SJSA1 (cell line): ENCODE measurements around the gene OR13A1. TPM values are rescaled to one million over a fixed set of nuclear protein-coding genes. Genes with fewer than 3 reads are reported as not detected.
"Not testable (repeated sequence)": the region's sequence is repeated elsewhere in the genome, so short reads cannot be mapped to it uniquely, and the experiment has no call there.

Source experiments
- DNase-seq, 2 experiments: peaks; one replicate each; pipeline ENCODE4 v3.0.0-alpha.2; 2015 to 2020; ENCODE audit warnings: low spot score in 2 of 2, low read depth in 1 of 2
- H3K27ac ChIP-seq: fragments of 250-450 bp; sonication (Bioruptor Pico); 2 replicates; pipeline ENCODE4 v1.5.1; 2020; ENCODE audit warnings: mild to moderate bottlenecking, moderate library complexity
- H3K27me3 ChIP-seq: fragments of 250-450 bp; sonication (Bioruptor Pico); replicated peaks from 2 replicates; pipeline ENCODE4 v1.5.1; 2020; ENCODE audit warnings: mild to moderate bottlenecking, moderate library complexity
- H3K36me3 ChIP-seq: fragments of 250-450 bp; sonication (Bioruptor Pico); 2 replicates; pipeline ENCODE4 v1.5.1; 2020; ENCODE audit warnings: mild to moderate bottlenecking
- H3K4me1 ChIP-seq: fragments of 250-450 bp; sonication (Bioruptor Pico); replicated peaks from 2 replicates; pipeline ENCODE4 v1.6.1; 2021; ENCODE audit warnings: mild to moderate bottlenecking
- H3K4me3 ChIP-seq: fragments of 250-450 bp; sonication (Bioruptor Pico); 2 replicates; pipeline ENCODE4 v1.5.1; 2020; ENCODE audit warnings: mild to moderate bottlenecking
- H3K9me3 ChIP-seq: fragments of 250-450 bp; sonication (Bioruptor Pico); replicated peaks from 2 replicates; pipeline ENCODE4 v1.5.1; 2020; ENCODE audit warnings: mild to moderate bottlenecking
- total RNA-seq: library from RNA; depleted of rRNA; stranded (reverse); fragments of >200 nt; shearing (Covaris generic); gene quantifications from 2 replicates; pipeline ENCODE4 v1.2.3, GENCODE V29; 2014

OR13A1 gene
- total RNA-seq, 1 experiment from 2014 or later, result not detected

GRCh38 chr10:45319702-45320101 lies 4.3 kb upstream of the OR13A1 start:
- H3K9me3 ChIP-seq, result no peaks in the 10 kb centered on the region; the same call in 1 of the 2 replicates
- H3K4me3 ChIP-seq, result no peak overlapping the region
- no peaks in the 10 kb centered on the region for H3K36me3 ChIP-seq
- H3K4me1 ChIP-seq, result no peaks in the 10 kb centered on the region
- DNase-seq, result no peak
- H3K27ac ChIP-seq, result no peak overlapping the region
- H3K27me3 ChIP-seq, result no peaks in the 10 kb centered on the region

- Histone ChIP-seq H3K27me3 (no peaks in the 10 kb centered on the region), H3K36me3 (no peaks in the 10 kb centered on the region), H3K4me3 (no peak overlapping the region), H3K9me3 (no peaks in the 10 kb centered on the region), H3K4me1 (no peaks in the 10 kb centered on the region), H3K27ac (no peak overlapping the region)
- no peak for DNase-seq
Observed at GRCh38 chr10:45313264-45313873, 2.0 kb downstream of the OR13A1 start.

GRCh38 chr10:45308707-45309106 lies 6.7 kb downstream of the OR13A1 start:
- Histone ChIP-seq H3K4me3 (no peak overlapping the region), H3K36me3 (no peaks in the 10 kb centered on the region), H3K4me1 (no peaks in the 10 kb centered on the region), H3K9me3 (no peaks in the 10 kb centered on the region), H3K27ac (no peak overlapping the region), H3K27me3 (no peaks in the 10 kb centered on the region)
- no peak for DNase-seq

- no peak for DNase-seq
- no peaks in the 10 kb centered on the region for H3K9me3 ChIP-seq
- H3K27me3 ChIP-seq, result no peaks in the 10 kb centered on the region
Observed at GRCh38 chr10:45302573-45302972, 12.8 kb downstream of the OR13A1 start.

GRCh38 chr10:45298341-45298955 lies 17.0 kb downstream of the OR13A1 start:
- DNase-seq, H3K27ac ChIP-seq: not testable (repeated sequence)

More at GRCh38 chr10:45302573-45302972, 12.8 kb downstream of the OR13A1 start:
- H3K36me3 ChIP-seq, result no peaks in the 10 kb centered on the region
- no peaks in the 10 kb centered on the region for H3K4me1 ChIP-seq
- H3K27ac ChIP-seq, result no peak overlapping the region
- no peak overlapping the region for H3K4me3 ChIP-seq

GRCh38 chr10:45294681-45295080 lies 20.7 kb downstream of the OR13A1 start:
- Histone ChIP-seq H3K27me3 (no peaks in the 10 kb centered on the region), H3K27ac (no peak overlapping the region), H3K4me1 (no peaks in the 10 kb centered on the region), H3K36me3 (no peaks in the 10 kb centered on the region), H3K4me3 (no peak overlapping the region), H3K9me3 (no peaks in the 10 kb centered on the region)
- DNase-seq, result no peak

More at GRCh38 chr10:45298341-45298955, 17.0 kb downstream of the OR13A1 start:
- not testable (repeated sequence) for H3K27me3 ChIP-seq, H3K4me1 ChIP-seq, H3K36me3 ChIP-seq, H3K4me3 ChIP-seq, H3K9me3 ChIP-seq

GRCh38 chr10:45286980-45287379 lies 28.4 kb downstream of the OR13A1 start:
- no peak overlapping the region for H3K4me3 ChIP-seq
- H3K36me3 ChIP-seq, result no peaks in the 10 kb centered on the region
- H3K4me1 ChIP-seq, result no peaks in the 10 kb centered on the region
- no peak overlapping the region for H3K27ac ChIP-seq
- no peaks in the 10 kb centered on the region for H3K27me3 ChIP-seq
- no peaks in the 10 kb centered on the region for H3K9me3 ChIP-seq
- DNase-seq, result no peak

GRCh38 chr10:45282061-45282460 lies 33.3 kb downstream of the OR13A1 start:
- H3K4me3 ChIP-seq, result no peak overlapping the region
- H3K9me3 ChIP-seq, result no peaks in the 10 kb centered on the region
- H3K27ac ChIP-seq, result no peak overlapping the region
- no peaks in the 10 kb centered on the region for H3K4me1 ChIP-seq
- DNase-seq, result no peak
- H3K36me3 ChIP-seq, result no peaks in the 10 kb centered on the region
- 0 out of 2 replicates have a peak, but pooled peaks cover 4% of the 10 kb centered on the region for H3K27me3 ChIP-seq

- Histone ChIP-seq H3K27me3 (0 out of 2 replicates have a peak, but pooled peaks cover 4% of the 10 kb centered on the region), H3K27ac (no peak overlapping the region), H3K36me3 (no peaks in the 10 kb centered on the region), H3K9me3 (no peaks in the 10 kb centered on the region), H3K4me3 (no peak overlapping the region), H3K4me1 (no peaks in the 10 kb centered on the region)
- no peak for DNase-seq
Observed at GRCh38 chr10:45280113-45280760, 35.2 kb downstream of the OR13A1 start.

- Histone ChIP-seq H3K36me3 (no peaks in the 10 kb centered on the region), H3K4me3 (no peak overlapping the region), H3K4me1 (no peaks in the 10 kb centered on the region), H3K27me3 (0 out of 2 replicates have a peak, but pooled peaks cover 4% of the 10 kb centered on the region), H3K9me3 (no peaks in the 10 kb centered on the region), H3K27ac (no peak overlapping the region)
- no peak for DNase-seq
Observed at GRCh38 chr10:45279682-45280081, 35.7 kb downstream of the OR13A1 start.

GRCh38 chr10:45278860-45279498 lies 36.4 kb downstream of the OR13A1 start:
- Histone ChIP-seq H3K4me1 (no peaks in the 10 kb centered on the region), H3K9me3 (no peaks in the 10 kb centered on the region), H3K27ac (no peak overlapping the region), H3K4me3 (no peak overlapping the region), H3K27me3 (0 out of 2 replicates have a peak, but pooled peaks cover 4% of the 10 kb centered on the region), H3K36me3 (no peaks in the 10 kb centered on the region)
- no peak for DNase-seq

GRCh38 chr10:45276146-45276545 lies 39.3 kb downstream of the OR13A1 start:
- H3K27ac ChIP-seq, H3K4me1 ChIP-seq, H3K4me3 ChIP-seq, H3K9me3 ChIP-seq, DNase-seq, H3K36me3 ChIP-seq, H3K27me3 ChIP-seq: not testable (repeated sequence)

- H3K27me3 ChIP-seq, result no peaks in the 10 kb centered on the region
Observed at GRCh38 chr10:45274364-45274763, 41.0 kb downstream of the OR13A1 start.

GRCh38 chr10:45267777-45268176 lies 47.6 kb downstream of the OR13A1 start:
- not testable (repeated sequence) for H3K4me1 ChIP-seq, H3K27me3 ChIP-seq, H3K36me3 ChIP-seq, DNase-seq, H3K4me3 ChIP-seq, H3K27ac ChIP-seq, H3K9me3 ChIP-seq

More at GRCh38 chr10:45274364-45274763, 41.0 kb downstream of the OR13A1 start:
- DNase-seq, result no peak
- H3K4me3 ChIP-seq, result no peak overlapping the region
- no peaks in the 10 kb centered on the region for H3K4me1 ChIP-seq
- no peak overlapping the region for H3K27ac ChIP-seq
- H3K9me3 ChIP-seq, result no peaks in the 10 kb centered on the region
- H3K36me3 ChIP-seq, result no peaks in the 10 kb centered on the region
